ENCODE data around the gene DAGLA.

DNA sequence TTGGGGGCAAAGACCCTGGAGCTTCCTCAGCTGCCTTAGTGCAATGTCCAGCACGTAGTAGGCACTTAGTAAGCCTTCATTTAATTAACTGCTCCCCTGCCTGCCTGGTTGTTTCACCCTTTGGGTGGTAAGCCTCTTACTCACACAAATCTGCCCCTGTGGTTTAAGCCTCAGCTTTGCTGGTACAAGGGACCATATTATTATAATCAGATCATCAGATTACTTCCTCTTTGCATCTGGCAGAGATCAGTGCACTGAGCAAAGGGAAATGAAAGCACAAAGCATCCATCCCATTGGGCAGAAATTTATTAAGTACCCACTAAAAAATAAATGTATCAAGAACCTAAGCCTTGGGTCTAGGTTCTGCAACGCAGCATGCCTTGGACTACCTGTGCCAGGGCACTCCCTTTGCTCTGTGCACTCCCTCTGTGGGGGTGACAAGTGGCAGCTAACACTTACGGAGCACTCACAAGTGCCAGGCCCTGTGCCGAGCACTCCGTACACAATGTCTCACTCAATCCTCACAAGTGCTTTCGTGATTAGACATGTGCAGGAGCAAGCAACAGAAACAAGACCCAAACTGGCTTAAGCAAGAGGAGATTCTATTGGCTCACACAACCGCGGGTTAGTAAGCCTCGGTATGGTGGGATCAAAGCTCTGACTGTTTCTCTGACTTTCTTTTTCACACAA, 34.9 kb upstream of the DAGLA start:
- TF ChIP-seq FOXA1 (IDR thresholded peaks at IDR 0.05) (no peak), FOXM1 (IDR thresholded peaks at IDR 0.05; ENCODE audit: borderline replicate concordance) (no peak), SP1 (IDR thresholded peaks at IDR 0.05) (no peak), BHLHE40 (IDR thresholded peaks at IDR 0.05; ENCODE audit: borderline replicate concordance) (no peak), ZNF384 (IDR thresholded peaks at IDR 0.05) (no peak), SUZ12 (IDR thresholded peaks at IDR 0.05) (no peak), ELF4 (IDR thresholded peaks at IDR 0.05) (no peak), L3MBTL2 (conservative IDR thresholded peaks at IDR 0.05) (no peak), HDGF (IDR thresholded peaks at IDR 0.05; ENCODE audit: borderline replicate concordance) (no peak), LEF1 (IDR thresholded peaks at IDR 0.05; ENCODE audit: borderline replicate concordance) (no peak), TARDBP (IDR thresholded peaks at IDR 0.05) (no peak)
